Endothelial cell of umbilical vein (primary cell): Measurements from ENCODE around the gene UBE2S. TPM values are rescaled to one million over a fixed set of nuclear protein-coding genes. Genes with fewer than 3 reads are reported as not detected.

Experiments
- BruUV-seq: library from RNA; stranded (reverse); fragments of 400-500 nt; replicated peaks from 2 replicates; lab custom pipeline; 2021; lab: Mats Ljungman, UMichigan
- CTCF ChIA-PET: fragments of 300-600, 350-600 bp; sonication (Branson Sonifier 250); formaldehyde crosslinking; loops from one replicate; lab custom pipeline; 2021; ENCODE audit warnings: antibody characterized with exemption, inconsistent platforms; lab: Charles Lee
- POLR2A ChIA-PET: fragments of 300-600, 350-600 bp; sonication (Branson Sonifier 250); formaldehyde crosslinking; loops from one replicate; lab custom pipeline; 2021; ENCODE audit warnings: antibody characterized with exemption, inconsistent platforms; lab: Charles Lee
- DNase-seq: peaks from one replicate; pipeline ENCODE4 v3.0.0-alpha.2; 2011; ENCODE audit warnings: low read depth, low spot score
- FAIRE-seq: peaks from 2 replicates; lab custom pipeline; 2011; peaks lifted over from hg19 to GRCh38; lab: Jason Lieb, UNC
- H2AFZ ChIP-seq: 2 replicates; pipeline ENCODE4 v1.6.0; 2012; ENCODE audit warnings: low read depth, low read length, control low read depth, inconsistent platforms
- H3K27ac ChIP-seq: 2 replicates; pipeline ENCODE4 v1.5.1; 2011; ENCODE audit warnings: low read depth, mild to moderate bottlenecking, control low read depth, low read length, moderate library complexity; ENCODE audit not compliant: insufficient read depth
- H3K27me3 ChIP-seq, 2 experiments: 2 replicates each; pipeline versions ENCODE4 v1.6.0 to v1.6.1; 2011; ENCODE audit warnings: low read length in 2 of 2, mixed read lengths in 1 of 2; ENCODE audit not compliant: control insufficient read depth in 2 of 2, insufficient read depth in 2 of 2
- H3K36me3 ChIP-seq, 2 experiments: 2 replicates in 1 of 2; 3 replicates in 1 of 2; pipeline ENCODE4 v1.5.1; 2011; ENCODE audit warnings: low read length in 2 of 2, mild to moderate bottlenecking in 1 of 2, moderate library complexity in 1 of 2; ENCODE audit not compliant: control insufficient read depth in 2 of 2, insufficient read depth in 2 of 2; ENCODE audit errors: extremely low read depth in 1 of 2
- H3K4me1 ChIP-seq: 3 replicates; pipeline ENCODE4 v1.5.1; 2011; ENCODE audit warnings: mild to moderate bottlenecking, low read length; ENCODE audit not compliant: control insufficient read depth, insufficient read depth; ENCODE audit errors: extremely low read depth
- H3K4me2 ChIP-seq: 2 replicates; pipeline ENCODE4 v1.6.1; 2011; ENCODE audit warnings: low read length, control low read depth, mixed read lengths; ENCODE audit not compliant: insufficient read depth
- H3K4me3 ChIP-seq, 3 experiments: fragments of 200-600 bp in 1 of 3; sonication (generic), shearing (Covaris generic) in 1 of 3; replicated peaks in 1 of 3; 2 replicates each; pipeline ENCODE4 v1.5.1; 2011 to 2016; ENCODE audit warnings: control low read depth in 3 of 3, low read length in 3 of 3, mild to moderate bottlenecking in 2 of 3, inconsistent platforms in 1 of 3, low read depth in 1 of 3, moderate library complexity in 1 of 3; ENCODE audit not compliant: insufficient read depth in 1 of 3
- H3K79me2 ChIP-seq: 2 replicates; pipeline ENCODE4 v1.6.0; 2012; ENCODE audit warnings: low read length, inconsistent platforms; ENCODE audit not compliant: control insufficient read depth, insufficient read depth
- H3K9ac ChIP-seq: replicated peaks from 2 replicates; pipeline ENCODE3; 2011; ENCODE audit warnings: low read length, control low read depth; ENCODE audit not compliant: insufficient read depth; ENCODE audit errors: extremely low read depth
- H3K9me1 ChIP-seq: replicated peaks from 3 replicates; pipeline ENCODE4 v1.6.0; 2011; ENCODE audit warnings: mild to moderate bottlenecking, low read length; ENCODE audit not compliant: control insufficient read depth, insufficient read depth; ENCODE audit errors: extremely low read depth
- H3K9me3 ChIP-seq: replicated peaks from 2 replicates; pipeline ENCODE4 v1.5.1; 2012; ENCODE audit warnings: low read length, inconsistent platforms; ENCODE audit not compliant: control insufficient read depth, insufficient read depth
- H4K20me1 ChIP-seq: replicated peaks from 2 replicates; pipeline ENCODE3; 2011; ENCODE audit warnings: mild to moderate bottlenecking, low read length; ENCODE audit not compliant: control insufficient read depth, insufficient read depth; ENCODE audit errors: extremely low read depth
- EZH2 ChIP-seq: IDR thresholded peaks from 2 replicates; pipeline ENCODE4 v1.6.1; 2012; ENCODE audit warnings: borderline replicate concordance, low read depth, mild to moderate bottlenecking, moderate library complexity, low read length, inconsistent platforms; ENCODE audit not compliant: severe bottlenecking
- FOS ChIP-seq: IDR thresholded peaks from 2 replicates; pipeline ENCODE4 v1.6.1; 2011; ENCODE audit warnings: mild to moderate bottlenecking, low read length, moderate library complexity, borderline replicate concordance; ENCODE audit not compliant: insufficient read depth
- GATA2 ChIP-seq: IDR thresholded peaks from 2 replicates; pipeline ENCODE4 v1.7.0; 2011; ENCODE audit warnings: low read depth, mild to moderate bottlenecking, moderate library complexity, mixed read lengths, low read length; ENCODE audit not compliant: insufficient read length, insufficient read depth
- JUN ChIP-seq: IDR thresholded peaks from 2 replicates; pipeline ENCODE4 v1.6.1; 2011; ENCODE audit warnings: borderline replicate concordance, low read depth; ENCODE audit not compliant: insufficient read length, insufficient read depth
- POLR2AphosphoS5 ChIP-seq: IDR thresholded peaks from 2 replicates; pipeline ENCODE4 v1.6.1; 2012; ENCODE audit warnings: low read depth, mild to moderate bottlenecking, control low read depth, low read length, moderate library complexity; ENCODE audit not compliant: insufficient read depth
- dilution Hi-C: fragments of 300-500 bp; cut with MboI; formaldehyde crosslinking; loops from one replicate; pipeline ENCODE4 v1.15.0; 2019; ENCODE audit warnings: low sequenced_read_pairs; ENCODE audit not compliant: extremely low pct_ligation_motif_present
- intact Hi-C: fragments of 100-400 bp; cut with micrococcal nuclease; formaldehyde crosslinking; loops from one replicate; pipeline ENCODE4 v1.10.0; 2022
- polyA plus RNA-seq, 4 experiments: library from polyadenylated mRNA; depleted of rRNA in 3 of 4; stranded (reverse) in 3 of 4; unstranded in 1 of 4; fragments of >200 nt; gene quantifications; 2 replicates each; pipeline versions ENCODE4 v1.2.1 to v1.2.3, GENCODE V29; 2011 to 2012; ENCODE audit warnings: missing spikeins in 1 of 4
- total RNA-seq: library from RNA; stranded (reverse); gene quantifications from 2 replicates; pipeline ENCODE4 v1.2.3, GENCODE V29; 2021

The UBE2S gene
- total and polyA plus RNA-seq, 2 donors (not counting 3 experiments of a cell fraction or from before 2014, with no cell fraction given) = 183 to 257 TPM

- dilution Hi-C loops (no loop called here), intact Hi-C loops (no loop called here)
- Histone ChIP-seq H3K9ac (no peak within 1 kb of the TSS), H3K4me2 (no peak within 1 kb of the TSS), H3K36me3 (no peaks in the 10 kb centered on the region), H3K4me3 (no peak within 1 kb of the TSS), H3K79me2 (no peaks in the 10 kb centered on the region), H3K27ac (no peak within 1 kb of the TSS), H3K27me3 (peaks cover 10 to 21% of the 10 kb centered on the region in 2 experiments), H3K9me1 (no peaks in the 10 kb centered on the region), H4K20me1 (no peaks in the 10 kb centered on the region), H3K9me3 (no peaks in the 10 kb centered on the region), H2AFZ (peak within 1 kb of the TSS; percentile 17), H3K4me1 (peaks cover 3% of the 10 kb centered on the region)
- peak; percentile 4 for FAIRE-seq
- CTCF ChIA-PET = interaction anchor here (1.0 kb wide), 1 partner anchor 69 kb away, joined by 3 read pairs; no protein-coding TSS in a partner anchor
- no TSS peak for BruUV-seq
- POLR2A ChIA-PET = interaction anchor here (0.6 kb wide), 1 partner anchor 223 kb away, joined by 3 read pairs; no protein-coding TSS in a partner anchor
- TF ChIP-seq EZH2 (peak; percentile 59), POLR2AphosphoS5 (no peak), FOS (no peak), JUN (no peak)
- no peak for DNase-seq
These were observed 37.1 kb downstream of the UBE2S start, which contains the start of gene IL11 for GRCh38 chr19:55370305-55370988. IL11 (minus strand) TSS chr19:55370463; CDS start chr19:55370310, 153 bp downstream.

GRCh38 chr19:55369653-55370304 is 37.8 kb downstream of the UBE2S start:
- Histone ChIP-seq H3K9me3 (no peaks in the 10 kb centered on the region), H3K9ac (no peak overlapping the region), H3K9me1 (no peaks in the 10 kb centered on the region), H3K79me2 (no peaks in the 10 kb centered on the region), H3K27ac (no peak overlapping the region), H4K20me1 (no peaks in the 10 kb centered on the region), H3K4me2 (no peak overlapping the region), H2AFZ (peak overlapping the region; percentile 17), H3K4me3 (no peak overlapping the region), H3K36me3 (no peaks in the 10 kb centered on the region), H3K4me1 (peaks cover 3% of the 10 kb centered on the region), H3K27me3 (peaks cover 10 to 21% of the 10 kb centered on the region in 2 experiments)
- TF ChIP-seq GATA2 (no peak), EZH2 (peak; percentile 65)
- DNase-seq (no peak), FAIRE-seq (no peak)
- POLR2A ChIA-PET = interaction anchor here (0.6 to 1.2 kb wide), 2 partner anchors 111 to 222 kb away, joined by 3 read pairs; partner anchors contain the start of gene PPP6R1
- intact Hi-C loops = no loop called here
- dilution Hi-C loops = no loop called here
- CTCF ChIA-PET = interaction anchor here (1.0 kb wide), 1 partner anchor 68 kb away, joined by 3 read pairs; no protein-coding TSS in a partner anchor
- no TSS peak for BruUV-seq
